ENCODE data around the gene IGFBP5. TPM values are rescaled to one million over a fixed set of nuclear protein-coding genes. Genes with fewer than 3 reads are reported as not detected.

Gene IGFBP5
- total and polyA plus RNA-seq, 9 of the 15 experiments (the other 6 are each of a cell fraction or from before 2014, with no cell fraction given), result 0.01 to 1.9 (median 0.03) TPM; not detected in 6

DNA sequence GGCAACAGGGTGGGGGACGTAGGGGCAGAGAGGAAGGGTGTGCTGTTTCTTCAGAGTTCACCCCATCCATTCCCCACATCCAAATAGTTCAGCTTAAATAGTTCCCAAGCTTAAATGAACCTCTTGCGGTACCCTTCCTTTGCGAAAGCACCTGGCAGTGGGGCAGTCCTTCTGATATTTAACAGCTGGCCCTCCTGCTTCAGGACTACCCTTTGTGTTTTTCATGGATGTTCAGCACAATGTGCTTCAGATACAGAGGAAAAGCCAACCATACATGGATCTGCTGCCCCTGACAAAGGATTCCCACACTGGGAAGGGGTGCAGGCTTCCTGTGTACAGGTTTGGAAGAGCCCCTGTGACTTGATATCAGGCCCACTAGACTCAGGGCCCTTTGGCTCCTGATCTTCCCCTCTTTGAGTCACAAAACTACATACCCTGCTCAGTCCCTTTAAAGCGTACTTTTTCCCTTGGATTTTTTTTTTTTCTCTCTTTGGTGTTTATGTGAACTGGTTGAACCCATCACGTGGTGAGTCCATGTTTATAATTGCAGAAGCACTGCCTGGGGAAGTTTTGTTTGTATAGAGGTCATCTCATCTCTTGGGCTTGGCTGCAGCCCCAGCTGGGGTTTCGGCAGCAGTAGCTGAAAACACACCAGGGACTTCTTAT is 45.3 kb upstream of the IGFBP5 start:
- Histone ChIP-seq H3K9me3 (replicated peaks; ENCODE audit: control insufficient read depth, insufficient read depth, low read depth, low read length) (no peaks in the 10 kb centered on the region), H3K27ac (ENCODE audit: extremely low read depth, low read depth, low read length) (no peak overlapping the region), H3K27me3 (ENCODE audit: control insufficient read depth in 2 of 2, insufficient read depth in 2 of 2, low read length in 2 of 2) (peaks cover 2 to 31% of the 10 kb centered on the region in 2 experiments), H3K79me2 (ENCODE audit: control insufficient read depth, insufficient read depth, low read length) (no peaks in the 10 kb centered on the region), H3K36me3 (ENCODE audit: control insufficient read depth, insufficient read depth, low read length) (no peaks in the 10 kb centered on the region), H3K4me3 (no peak overlapping the region), H3K4me1 (replicated peaks in 1 of 2; ENCODE audit: control insufficient read depth in 2 of 2, insufficient read depth in 2 of 2, low read length in 2 of 2) (no peaks in the 10 kb centered on the region), H3K4me2 (ENCODE audit: insufficient read depth, low read length) (no peak overlapping the region), H4K20me1 (replicated peaks; ENCODE audit: control insufficient read depth, insufficient read depth, low read length) (no peaks in the 10 kb centered on the region), H3K9me1 (ENCODE audit: control insufficient read depth, insufficient read depth, low read length) (no peaks in the 10 kb centered on the region), H3K9ac (ENCODE audit: insufficient read depth in 1 of 2, low read depth in 2 of 2, low read length in 2 of 2) (no peak overlapping the region), H2AFZ (ENCODE audit: low read depth, low read length) (no peak overlapping the region)
- in situ Hi-C loops (cut with MboI), result no loop called here
- WGBS (ENCODE audit: insufficient coverage, low coverage, missing lambda C conversion rate), result 6% methylated on average over 5 of the region's 6 CpGs
- TF ChIP-seq NR2C2 (CRISPR knock-in tag; IDR thresholded peaks at IDR 0.05), result no peak
- peak; percentile 21; the same call in 1 of the 2 replicates for TF ChIP-seq NR2C2 (tag; IDR thresholded peaks at IDR 0.05)
- no peak for TF ChIP-seq SAP30 (IDR thresholded peaks at IDR 0.05; ENCODE audit: borderline replicate concordance, insufficient read depth, low read depth, low read length, poor library complexity, severe bottlenecking)
- ATAC-seq, result no peak
- CTCF ChIA-PET (ENCODE audit: low intra/inter-chr PET ratio), result no interaction called here
- no peak for DNase-seq (ENCODE audit: extremely low read depth in 1 of 4, low spot score in 3 of 4)
- intact Hi-C loops (cut with micrococcal nuclease), result no loop called here
- POLR2A ChIA-PET, result interaction anchor here (0.7 kb wide), 1 partner anchor 11 kb away, joined by 3 read pairs; no protein-coding TSS in a partner anchor
- FAIRE-seq, result no peak
- BruUV-seq (replicated peaks), result no TSS peak

GRCh38 chr2:216739035-216739434 is 43.7 kb upstream of the IGFBP5 start:
- Histone ChIP-seq H2AFZ (ENCODE audit: low read depth, low read length) (no peak overlapping the region), H3K4me3 (no peak overlapping the region)
- in situ Hi-C loops (cut with MboI), result no loop called here
- TF ChIP-seq TBP (optimal IDR thresholded peaks at IDR 0.05; ENCODE audit: low read depth, low read length), result no peak
- no peak for TF ChIP-seq MYBL2 (IDR thresholded peaks at IDR 0.05; ENCODE audit: low read depth)
- no peak for TF ChIP-seq MYBL2 (CRISPR knock-in tag; IDR thresholded peaks at IDR 0.05; ENCODE audit: borderline replicate concordance)
- no peak for TF ChIP-seq MIER1 (IDR thresholded peaks at IDR 0.05; ENCODE audit: low read depth)
- TF ChIP-seq KLF16 (IDR thresholded peaks at IDR 0.05), result no peak
- TF ChIP-seq, protein P1, sequence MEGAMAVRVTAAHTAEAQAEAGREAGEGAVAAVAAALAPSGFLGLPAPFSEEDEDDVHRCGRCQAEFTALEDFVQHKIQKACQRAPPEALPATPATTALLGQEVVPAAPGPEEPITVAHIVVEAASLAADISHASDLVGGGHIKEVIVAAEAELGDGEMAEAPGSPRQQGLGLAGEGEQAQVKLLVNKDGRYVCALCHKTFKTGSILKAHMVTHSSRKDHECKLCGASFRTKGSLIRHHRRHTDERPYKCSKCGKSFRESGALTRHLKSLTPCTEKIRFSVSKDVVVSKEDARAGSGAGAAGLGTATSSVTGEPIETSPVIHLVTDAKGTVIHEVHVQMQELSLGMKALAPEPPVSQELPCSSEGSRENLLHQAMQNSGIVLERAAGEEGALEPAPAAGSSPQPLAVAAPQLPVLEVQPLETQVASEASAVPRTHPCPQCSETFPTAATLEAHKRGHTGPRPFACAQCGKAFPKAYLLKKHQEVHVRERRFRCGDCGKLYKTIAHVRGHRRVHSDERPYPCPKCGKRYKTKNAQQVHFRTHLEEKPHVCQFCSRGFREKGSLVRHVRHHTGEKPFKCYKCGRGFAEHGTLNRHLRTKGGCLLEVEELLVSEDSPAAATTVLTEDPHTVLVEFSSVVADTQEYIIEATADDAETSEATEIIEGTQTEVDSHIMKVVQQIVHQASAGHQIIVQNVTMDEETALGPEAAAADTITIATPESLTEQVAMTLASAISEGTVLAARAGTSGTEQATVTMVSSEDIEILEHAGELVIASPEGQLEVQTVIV (CRISPR knock-in tag; IDR thresholded peaks at IDR 0.05; ENCODE audit: borderline replicate concordance), result no peak
- TF ChIP-seq ZNF3 (CRISPR knock-in tag; IDR thresholded peaks at IDR 0.05), result no peak
- no peak for TF ChIP-seq CTCF (IDR thresholded peaks at IDR 0.05 in 2 of 3, conservative IDR thresholded peaks at IDR 0.05 in 1 of 3; ENCODE audit: insufficient read depth in 2 of 3, low read depth in 1 of 3, low read length in 3 of 3)

More at GRCh38 chr2:216739035-216739434, 43.7 kb upstream of the IGFBP5 start:
- ATAC-seq (no peak), DNase-seq (ENCODE audit: extremely low read depth in 1 of 4, low spot score in 3 of 4) (no peak), FAIRE-seq (no peak)
- peaks cover 2 to 36% of the 10 kb centered on the region in 2 experiments for H3K27me3 ChIP-seq (ENCODE audit: control insufficient read depth in 2 of 2, insufficient read depth in 2 of 2, low read length in 2 of 2)
- no TSS peak for BruUV-seq (replicated peaks)
- no peaks in the 10 kb centered on the region for H3K36me3 ChIP-seq (ENCODE audit: control insufficient read depth, insufficient read depth, low read length)
- H3K27ac ChIP-seq (ENCODE audit: extremely low read depth, low read depth, low read length), result no peak overlapping the region
- intact Hi-C loops (cut with micrococcal nuclease), result no loop called here
- no peaks in the 10 kb centered on the region for H3K9me3 ChIP-seq (replicated peaks; ENCODE audit: control insufficient read depth, insufficient read depth, low read depth, low read length)
- 0% methylated on average over 3 of the region's 3 CpGs for WGBS (ENCODE audit: insufficient coverage, low coverage, missing lambda C conversion rate)
- H3K9ac ChIP-seq (ENCODE audit: insufficient read depth in 1 of 2, low read depth in 2 of 2, low read length in 2 of 2), result no peak overlapping the region
- H3K4me2 ChIP-seq (ENCODE audit: insufficient read depth, low read length), result no peak overlapping the region
- H3K79me2 ChIP-seq (ENCODE audit: control insufficient read depth, insufficient read depth, low read length), result no peaks in the 10 kb centered on the region
- ChIA-PET CTCF (ENCODE audit: low intra/inter-chr PET ratio) (no interaction called here), POLR2A (interaction anchor here (0.9 kb wide), 1 partner anchor 14 kb away, joined by 3 read pairs; no protein-coding TSS in a partner anchor)
- no peaks in the 10 kb centered on the region for H4K20me1 ChIP-seq (replicated peaks; ENCODE audit: control insufficient read depth, insufficient read depth, low read length)
- no peaks in the 10 kb centered on the region for H3K9me1 ChIP-seq (ENCODE audit: control insufficient read depth, insufficient read depth, low read length)
- H3K4me1 ChIP-seq (replicated peaks in 1 of 2; ENCODE audit: control insufficient read depth in 2 of 2, insufficient read depth in 2 of 2, low read length in 2 of 2), result no peaks in the 10 kb centered on the region

Measured in K562 (cell line).